CD14-positive monocyte (primary cell): ENCODE measurements around the gene PLXDC2. TPM values are rescaled to one million over a fixed set of nuclear protein-coding genes. Genes with fewer than 3 reads are reported as not detected.

Experiments
- DNase-seq, 3 donors: peaks; one replicate each; pipeline ENCODE4 v3.0.0-alpha.2; 2011 to 2022
- H2AFZ ChIP-seq: 2 replicates; pipeline ENCODE4 v1.6.0; 2012; ENCODE audit warnings: mild to moderate bottlenecking, low read depth, low read length, inconsistent platforms; ENCODE audit not compliant: insufficient read depth, poor library complexity, severe bottlenecking
- H3K27ac ChIP-seq, 2 donors: 1 replicate in 1 of 2; 2 replicates in 1 of 2; pipeline ENCODE4 v1.5.1; 2012 to 2013; ENCODE audit warnings: low read length in 2 of 2, control low read depth in 1 of 2, inconsistent platforms in 1 of 2, low read depth in 1 of 2, mild to moderate bottlenecking in 1 of 2
- H3K27me3 ChIP-seq, 2 donors: one replicate each; pipeline versions ENCODE4 v1.6.0 to v1.6.1; 2011 to 2013; ENCODE audit warnings: low read length in 2 of 2; ENCODE audit not compliant: control insufficient read depth in 2 of 2, insufficient read depth in 2 of 2
- H3K36me3 ChIP-seq, 2 donors: replicated peaks in 1 of 2; 1 replicate in 1 of 2; 2 replicates in 1 of 2; pipeline versions ENCODE4 v1.5.1 to v1.6.1; 2012 to 2013; ENCODE audit warnings: low read length in 2 of 2, control low read depth in 1 of 2, inconsistent platforms in 1 of 2, mild to moderate bottlenecking in 1 of 2; ENCODE audit not compliant: insufficient read depth in 2 of 2, control insufficient read depth in 1 of 2
- H3K4me1 ChIP-seq, 2 donors: 1 replicate in 1 of 2; 2 replicates in 1 of 2; pipeline versions ENCODE4 v1.5.1 to v1.6.1; 2012 to 2013; ENCODE audit warnings: low read length in 2 of 2, control low read depth in 1 of 2, inconsistent platforms in 1 of 2, mild to moderate bottlenecking in 1 of 2, moderate library complexity in 1 of 2; ENCODE audit not compliant: insufficient read depth in 2 of 2, control insufficient read depth in 1 of 2
- H3K4me2 ChIP-seq: replicated peaks from 2 replicates; pipeline ENCODE3; 2012; ENCODE audit warnings: low read length, moderate library complexity, mild to moderate bottlenecking; ENCODE audit not compliant: poor library complexity, severe bottlenecking; ENCODE audit errors: extremely low read depth
- H3K4me3 ChIP-seq, 3 experiments: fragments of 200-600 bp in 1 of 3; sonication (generic) in 1 of 3; replicated peaks in 1 of 3; 1 replicate in 2 of 3; 2 replicates in 1 of 3; pipeline ENCODE4 v1.5.1; 2011 to 2013; ENCODE audit warnings: low read length in 3 of 3, mild to moderate bottlenecking in 3 of 3, control low read depth in 2 of 3, low read depth in 2 of 3, inconsistent platforms in 1 of 3, moderate library complexity in 1 of 3
- H3K79me2 ChIP-seq: 2 replicates; pipeline ENCODE4 v1.6.0; 2012; ENCODE audit warnings: mild to moderate bottlenecking, control low read depth, inconsistent platforms, low read length, moderate library complexity; ENCODE audit not compliant: insufficient read depth
- H3K9ac ChIP-seq: 2 replicates; pipeline ENCODE4 v1.6.0; 2017; ENCODE audit warnings: low read length, mild to moderate bottlenecking; ENCODE audit not compliant: insufficient read depth, poor library complexity, severe bottlenecking
- H3K9me3 ChIP-seq, 2 donors: replicated peaks in 1 of 2; 1 replicate in 1 of 2; 2 replicates in 1 of 2; pipeline versions ENCODE4 v1.5.1 to v1.6.1; 2012 to 2013; ENCODE audit warnings: low read length in 2 of 2, control low read depth in 1 of 2; ENCODE audit not compliant: control insufficient read depth in 1 of 2, insufficient read depth in 1 of 2
- H4K20me1 ChIP-seq: 2 replicates; pipeline ENCODE4 v1.6.0; 2012; ENCODE audit warnings: mild to moderate bottlenecking, low read length, control low read depth, moderate library complexity; ENCODE audit not compliant: insufficient read depth
- H3K27ac Mint-ChIP-seq, 7 donors: one replicate each; pipeline ENCODE4 v1.8.0; 2020; ENCODE audit warnings: mild to moderate bottlenecking in 7 of 7, mixed read lengths in 7 of 7, moderate library complexity in 6 of 7, inconsistent platforms in 2 of 7
- H3K27me3 Mint-ChIP-seq, 3 donors: one replicate each; pipeline ENCODE4 v1.8.0; 2021 to 2022; ENCODE audit warnings: low read depth in 3 of 3, mild to moderate bottlenecking in 3 of 3, mixed read lengths in 3 of 3, moderate library complexity in 3 of 3, inconsistent platforms in 1 of 3
- H3K36me3 Mint-ChIP-seq, 2 donors: one replicate each; pipeline ENCODE4 v1.8.0; 2020; ENCODE audit warnings: mixed read lengths in 2 of 2, inconsistent platforms in 1 of 2, mild to moderate bottlenecking in 1 of 2
- H3K4me1 Mint-ChIP-seq: one replicate; pipeline ENCODE4 v1.8.0; 2020; ENCODE audit warnings: mild to moderate bottlenecking, mixed read lengths
- H3K4me3 Mint-ChIP-seq, 2 donors: one replicate each; pipeline ENCODE4 v1.8.0; 2020; ENCODE audit warnings: mild to moderate bottlenecking in 2 of 2, mixed read lengths in 2 of 2, moderate library complexity in 1 of 2
- H3K9me3 Mint-ChIP-seq, 7 donors: one replicate each; pipeline ENCODE4 v1.8.0; 2020 to 2022; ENCODE audit warnings: mixed read lengths in 7 of 7, mild to moderate bottlenecking in 6 of 7, moderate library complexity in 6 of 7, inconsistent platforms in 2 of 7
- CTCF ChIP-seq: fragments of 200-600 bp; IDR thresholded peaks from one replicate; pipeline ENCODE4 v1.8.0; 2022; ENCODE audit warnings: antibody characterized with exemption, mild to moderate bottlenecking
- WGBS: methylation state at CpG from one replicate; pipeline ENCODE4 v1.1.5; 2013; ENCODE audit warnings: missing lambda C conversion rate; ENCODE audit not compliant: insufficient coverage; 5-methylcytosine and 5-hydroxymethylcytosine counted together
- intact Hi-C, 2 donors: fragments of 100-400 bp; cut with micrococcal nuclease; formaldehyde crosslinking; loops; one replicate each; pipeline versions ENCODE4 v1.15.0 to v1.15.1; 2023
- polyA plus RNA-seq, 3 donors: library from polyadenylated mRNA; depleted of rRNA in 1 of 3; unstranded in 2 of 3; stranded (reverse) in 1 of 3; fragments of 300-500 nt in 2 of 3; fragments of >200 nt in 1 of 3; fragmentation: Illumina TruSeq in 2 of 3; gene quantifications; 1 replicate in 2 of 3; 2 replicates in 1 of 3; pipeline ENCODE4 v1.2.3, GENCODE V29; 2012 to 2021

PLXDC2 gene
- polyA plus RNA-seq, 3 donors, result 37.5 to 128 (median 93.6) TPM

DNA sequence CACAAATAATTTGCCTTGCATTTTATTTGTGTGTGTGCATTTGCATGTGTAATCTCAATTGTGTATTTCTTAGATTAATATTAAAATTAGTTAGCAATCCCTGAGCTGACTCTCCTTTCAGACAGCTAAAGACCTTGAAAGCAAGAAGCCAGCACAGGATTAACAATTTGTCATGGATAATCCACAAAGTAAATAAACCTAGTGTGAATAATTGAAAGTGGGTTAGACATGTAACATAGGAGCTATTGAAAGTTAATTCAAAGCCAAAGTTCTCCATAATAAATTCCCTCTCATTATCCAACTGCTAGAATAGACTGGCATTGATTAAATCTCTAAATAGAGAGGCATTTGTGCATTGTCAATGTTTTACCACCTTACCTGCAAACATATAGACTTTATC is 326.1 kb downstream of the PLXDC2 start:
- Histone ChIP-seq H3K36me3 (peaks cover 23 to 36% of the 10 kb centered on the region in 2 donors), H3K27me3 (no peaks in the 10 kb centered on the region), H2AFZ (no peak overlapping the region), H3K9me3 (no peaks in the 10 kb centered on the region), H3K4me2 (no peak overlapping the region), H3K27ac (no peak overlapping the region), H3K79me2 (no peaks in the 10 kb centered on the region), H3K4me1 (no peaks in the 10 kb centered on the region), H3K4me3 (no peak overlapping the region), H3K9ac (no peak overlapping the region), H4K20me1 (peaks cover 33% of the 10 kb centered on the region)
- Mint-ChIP-seq H3K4me1 (no peaks in the 10 kb centered on the region), H3K9me3 (peaks cover 0 to 5% (median 1%) of the 10 kb centered on the region in 7 donors), H3K36me3 (peaks cover 24 to 31% of the 10 kb centered on the region in 2 donors), H3K4me3 (no peak overlapping the region), H3K27ac (no peak overlapping the region), H3K27me3 (peaks cover 0 to 1% (median 0%) of the 10 kb centered on the region in 3 donors)
- no peak for TF ChIP-seq CTCF
- no peak for DNase-seq
- intact Hi-C loops, result no loop called here

GRCh38 chr10:20144268-20144667 is 328.0 kb downstream of the PLXDC2 start:
- H3K4me1 Mint-ChIP-seq, result no peaks in the 10 kb centered on the region
- no CpG with 5 or more reads among the region's 1 CpG for WGBS

More at GRCh38 chr10:20144268-20144667, 328.0 kb downstream of the PLXDC2 start:
- no peaks in the 10 kb centered on the region for H3K79me2 ChIP-seq
- intact Hi-C loops, result no loop called here
- peaks cover 0 to 5% (median 0%) of the 10 kb centered on the region in 7 donors for H3K9me3 Mint-ChIP-seq
- H4K20me1 ChIP-seq, result peaks cover 42% of the 10 kb centered on the region
- TF ChIP-seq CTCF, result no peak
- H3K27me3 Mint-ChIP-seq, result peaks cover 0 to 1% (median 0%) of the 10 kb centered on the region in 3 donors
- no peak overlapping the region for H3K27ac ChIP-seq
- no peaks in the 10 kb centered on the region for H3K27me3 ChIP-seq
- no peak overlapping the region for H3K4me3 Mint-ChIP-seq
- DNase-seq, result no peak
- H3K9me3 ChIP-seq, result no peaks in the 10 kb centered on the region
- H3K9ac ChIP-seq, result no peak overlapping the region
- no peaks in the 10 kb centered on the region for H3K4me1 ChIP-seq
- peaks cover 24 to 54% of the 10 kb centered on the region in 2 donors for H3K36me3 ChIP-seq
- no peak overlapping the region for H3K4me2 ChIP-seq
- no peak overlapping the region for H3K27ac Mint-ChIP-seq
- H3K36me3 Mint-ChIP-seq, result peaks cover 34 to 47% of the 10 kb centered on the region in 2 donors
- H2AFZ ChIP-seq, result no peak overlapping the region
- H3K4me3 ChIP-seq, result no peak overlapping the region
